HG02840 (cell line): ENCODE data around the gene C2orf78.
"Not testable (repeated sequence)": the region's sequence is repeated elsewhere in the genome, so short reads cannot be mapped to it uniquely, and the experiment has no call there.

Experiments used
- ATAC-seq: cut with Tn5 transposase; IDR thresholded peaks from one replicate; pipeline ENCODE4 v1.9.1; 2021; ENCODE audit warnings: mild to moderate bottlenecking, moderate library complexity, moderate number of reproducible peaks; ENCODE audit not compliant: unreplicated experiment, low FRiP score

C2orf78 gene

DNA sequence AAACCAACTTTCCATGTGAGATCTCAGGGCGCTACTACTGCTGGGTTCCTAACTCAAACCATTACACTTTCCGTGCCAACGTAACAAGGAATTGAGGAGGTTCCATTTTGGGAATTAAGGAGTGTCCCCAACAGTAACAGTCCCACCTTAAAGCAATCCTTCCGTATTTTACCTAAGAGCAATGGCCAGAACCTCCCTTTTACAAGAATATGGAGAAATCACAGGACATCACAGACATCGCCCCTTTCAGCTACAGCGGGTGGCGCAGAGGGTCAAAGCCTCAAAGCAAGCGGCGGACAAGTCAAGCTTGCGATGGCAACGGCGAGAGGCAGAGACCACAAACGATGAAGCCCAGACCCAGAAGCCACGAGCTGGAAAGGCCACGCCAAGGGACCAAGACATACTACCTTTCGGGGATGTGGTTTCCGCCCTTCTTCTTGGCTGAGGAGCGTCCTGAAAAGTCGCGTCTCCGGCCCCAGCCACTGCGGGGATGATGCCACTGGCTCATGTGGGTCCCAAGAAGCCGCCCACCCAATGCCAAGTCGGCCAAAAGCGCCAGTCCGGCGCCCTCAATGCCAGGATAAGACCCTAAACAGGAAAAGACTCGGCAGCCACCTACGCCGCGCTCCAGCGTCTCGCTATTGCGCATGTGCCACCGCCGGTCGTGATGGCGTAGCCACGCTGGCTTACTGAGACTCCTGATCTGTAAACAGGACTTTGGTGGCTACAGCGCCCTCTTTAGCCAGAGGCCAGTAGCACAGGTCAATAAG, 4.3 kb upstream of the C2orf78 start, which contains the start of gene DUSP11:
Gene DUSP11, minus strand, starts transcription at position 637 of the 770 bp plus-strand sequence. Its CDS starts 129 bp downstream, at position 508.
- ATAC-seq = peak; percentile 98

DNA sequence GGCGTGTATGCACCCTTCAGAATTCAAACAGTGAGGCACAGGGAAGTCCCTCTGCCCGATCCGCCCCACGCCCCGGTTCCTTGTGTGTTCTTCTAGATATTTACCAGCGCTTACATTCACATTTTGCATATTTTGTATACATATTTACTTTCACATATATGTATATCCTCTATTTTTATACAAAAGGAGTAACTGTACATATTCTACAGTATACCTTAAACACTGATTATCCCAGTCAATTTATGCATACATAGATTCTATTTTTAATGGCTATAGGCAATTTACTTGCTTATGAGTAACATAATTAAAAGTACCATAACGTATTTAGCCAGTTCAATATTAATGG, 3.8 kb upstream of the C2orf78 start:
- no peak for ATAC-seq

DNA sequence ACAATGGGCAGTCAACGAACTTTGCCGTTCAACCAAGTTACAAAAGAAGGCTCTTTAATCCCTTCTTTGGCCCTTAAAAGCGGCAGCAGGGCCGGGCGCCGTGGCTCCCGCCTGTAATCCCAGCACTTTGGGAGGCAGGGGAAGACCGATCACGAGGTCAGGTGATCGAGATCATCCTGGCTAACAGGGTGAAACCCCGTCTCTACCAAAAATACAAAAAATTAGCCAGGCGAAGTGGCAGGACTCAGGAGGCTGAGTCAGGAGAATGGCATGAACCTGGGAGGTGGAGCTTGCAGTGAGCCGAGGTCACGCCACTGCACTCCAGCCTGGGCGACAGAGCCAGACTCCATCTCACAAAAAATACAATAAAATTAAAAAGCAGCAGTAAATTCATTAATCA, 581 bp upstream of the C2orf78 start:
- not testable (repeated sequence) for ATAC-seq

DNA sequence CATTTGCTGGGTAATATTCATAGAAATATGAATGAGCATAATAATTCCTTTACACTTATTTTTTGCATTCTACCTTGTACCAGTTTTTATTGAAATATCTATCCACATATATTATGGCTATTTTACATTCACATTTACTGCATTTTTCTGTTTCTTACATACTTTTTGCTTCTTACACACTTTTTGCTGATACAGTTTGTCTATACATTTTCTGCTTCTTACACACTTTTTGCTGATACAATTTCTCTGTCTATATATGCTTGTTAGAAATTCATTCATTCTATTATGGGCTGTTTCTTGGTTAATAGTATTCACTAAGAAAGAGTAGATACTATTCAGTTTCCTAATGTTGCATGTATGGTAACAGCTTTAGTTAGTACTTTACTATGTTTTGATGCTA, 27.9 kb downstream of the C2orf78 start:
- ATAC-seq = no peak

DNA sequence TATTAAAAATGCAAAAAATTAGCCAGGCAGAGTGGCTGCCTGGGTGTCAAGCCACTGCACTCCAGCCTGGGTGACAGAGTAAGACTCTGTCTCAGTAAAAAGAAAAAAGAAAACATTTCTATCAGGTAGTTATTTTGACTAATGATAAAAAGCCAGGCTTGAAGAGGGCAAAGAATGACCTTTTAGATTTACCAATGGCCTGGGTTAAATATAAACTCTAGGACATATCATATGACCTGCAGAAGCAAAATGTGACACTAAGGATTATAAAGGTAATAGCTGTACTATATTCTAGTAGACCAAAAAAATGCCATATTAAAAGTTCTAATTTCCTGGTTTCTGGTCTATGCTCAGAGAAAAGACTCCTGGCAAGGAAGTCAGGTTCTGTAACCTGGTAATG, 28.7 kb downstream of the C2orf78 start:
- ATAC-seq = no peak

DNA sequence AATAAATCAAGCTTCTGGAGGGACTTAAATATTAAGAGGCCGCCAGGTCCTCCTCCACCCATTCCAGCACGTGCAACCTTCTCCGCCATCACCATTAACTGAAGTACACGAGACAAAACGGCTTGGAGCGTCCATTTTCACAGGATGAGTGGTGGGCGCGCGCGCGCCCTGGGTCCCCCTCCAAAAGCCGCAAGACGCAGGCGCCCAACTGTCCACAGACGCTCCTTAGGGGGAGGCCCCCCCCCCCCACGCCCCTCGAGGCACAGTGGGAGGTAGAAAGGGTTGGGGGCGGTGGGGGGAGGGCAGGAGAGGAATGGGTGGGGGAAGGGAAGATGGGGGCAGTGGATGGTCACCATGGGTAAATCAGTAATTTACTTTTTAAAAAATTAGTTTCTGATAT, 34.3 kb downstream of the C2orf78 start:
- ATAC-seq = no peak

DNA sequence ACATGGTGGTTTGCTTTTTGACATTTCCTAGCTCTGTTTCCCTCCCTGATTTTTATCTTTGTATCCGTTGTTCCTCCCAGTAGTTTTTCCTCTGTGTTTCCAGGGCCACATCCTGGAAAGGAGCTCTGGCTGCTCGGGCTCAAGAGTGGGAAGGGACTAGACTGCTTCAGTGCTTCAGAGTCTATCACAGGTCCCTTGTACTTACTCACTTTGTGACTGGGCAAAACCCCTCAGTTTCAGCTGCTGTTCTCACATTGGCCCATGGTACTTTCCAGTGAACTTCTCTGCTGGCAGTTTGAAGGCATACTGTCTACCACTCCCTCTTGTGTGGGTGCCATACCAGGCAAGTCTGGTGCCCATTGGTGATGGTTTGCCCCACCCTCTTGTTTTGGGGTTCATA, 37.2 kb downstream of the C2orf78 start:
- ATAC-seq = peak; percentile 55

DNA sequence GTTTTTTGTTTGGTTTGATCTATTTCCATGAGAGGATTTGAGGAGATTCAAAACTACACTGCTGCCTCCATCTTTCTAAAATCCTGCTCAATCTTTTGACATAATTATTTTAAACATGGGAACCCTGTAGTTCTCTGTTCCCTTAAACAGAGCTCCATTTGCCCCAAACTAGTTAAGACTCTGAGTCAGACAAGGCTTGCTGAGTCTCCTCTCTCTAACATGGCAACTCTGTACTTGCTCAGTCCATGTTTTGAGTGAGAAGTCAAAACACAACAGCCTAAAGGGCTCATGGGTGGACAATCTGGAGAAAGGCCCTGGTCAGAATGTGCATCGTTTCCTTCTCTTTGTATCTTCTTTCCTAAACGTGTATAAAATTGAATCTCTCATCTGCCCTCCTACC, 37.7 kb downstream of the C2orf78 start:
- ATAC-seq = no peak

DNA sequence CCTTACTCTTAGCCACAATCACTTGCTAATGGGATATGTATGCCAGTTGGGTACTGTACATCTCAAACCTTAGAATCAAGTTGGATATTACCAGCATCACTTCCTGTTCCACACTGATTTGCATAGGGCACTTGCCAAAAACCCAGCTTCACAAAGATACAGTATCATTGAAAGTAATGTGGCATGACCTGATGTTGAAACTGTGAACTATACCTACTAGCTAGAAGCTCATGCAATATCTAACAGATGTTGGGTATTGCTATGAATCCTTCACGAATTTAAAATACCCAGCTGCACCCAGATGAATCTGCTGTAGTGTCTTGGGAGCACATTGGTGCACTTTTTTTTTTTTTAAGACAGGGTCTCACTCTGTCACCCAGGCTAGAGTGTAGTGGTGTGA, 38.3 kb downstream of the C2orf78 start:
- ATAC-seq = no peak

DNA sequence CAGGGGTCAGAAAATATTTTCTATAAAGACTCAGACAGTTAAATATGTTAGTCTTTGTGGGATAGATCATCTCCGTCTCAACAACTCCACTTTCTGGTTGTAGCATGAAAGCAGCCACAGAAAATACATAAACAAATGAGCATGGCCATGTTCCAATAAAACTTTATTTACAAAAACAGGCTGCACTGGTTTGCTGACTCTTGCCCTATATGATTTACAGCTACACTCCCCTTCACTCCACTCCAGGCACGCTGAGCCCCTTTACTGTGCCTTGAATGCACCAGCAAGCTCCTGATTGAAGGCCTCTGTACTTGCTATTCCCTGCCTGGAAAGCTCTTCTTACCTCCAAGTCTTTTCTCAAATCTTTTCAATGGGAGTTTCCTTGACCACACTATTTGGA, 39.0 kb downstream of the C2orf78 start:
- no peak for ATAC-seq

DNA sequence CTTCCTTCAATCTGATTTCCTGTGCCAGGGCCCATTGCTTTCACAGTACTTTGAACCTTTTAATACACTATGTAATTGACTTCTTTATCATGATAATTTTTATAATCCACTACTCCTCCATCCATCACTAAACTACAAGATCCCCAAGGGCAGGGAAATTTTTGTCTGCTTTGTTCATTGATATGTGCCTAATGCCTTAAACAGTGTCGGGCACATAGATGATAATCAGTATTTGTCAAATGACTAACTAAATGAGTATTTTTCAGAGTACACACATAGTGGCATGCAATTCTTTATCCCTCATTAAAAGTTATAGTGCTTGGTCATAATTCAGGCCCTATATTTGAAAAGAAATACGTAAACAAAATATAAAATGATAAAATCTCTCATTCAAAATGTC, 39.4 kb downstream of the C2orf78 start:
- no peak for ATAC-seq

DNA sequence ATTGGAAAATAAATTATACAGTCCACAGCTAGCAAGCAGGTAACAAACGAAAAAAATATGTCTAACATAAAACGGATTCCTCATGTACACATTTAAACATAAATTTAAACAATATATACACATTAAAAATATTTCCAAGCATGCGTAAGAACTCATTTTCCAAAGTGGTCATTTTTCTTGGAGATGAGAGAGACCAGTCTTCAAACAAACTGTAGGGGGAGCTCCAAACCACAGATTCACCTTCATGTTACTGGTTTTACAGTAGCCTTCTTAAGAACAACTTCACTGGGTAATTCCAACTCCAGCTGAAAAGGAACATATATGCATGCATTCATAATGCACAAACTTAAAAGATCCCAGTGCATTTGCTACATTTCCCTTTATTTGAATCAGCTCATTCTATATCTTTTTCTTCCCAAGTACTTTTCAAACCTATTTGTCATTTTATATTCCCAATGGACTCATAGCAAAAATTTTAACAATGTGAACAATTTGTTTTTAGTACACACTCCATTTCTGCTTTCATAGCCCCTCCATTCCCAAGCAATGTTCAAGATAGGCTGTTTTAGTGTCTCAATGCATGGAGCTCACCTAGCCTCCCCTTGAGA, 40.0 kb downstream of the C2orf78 start:
- no peak for ATAC-seq

DNA sequence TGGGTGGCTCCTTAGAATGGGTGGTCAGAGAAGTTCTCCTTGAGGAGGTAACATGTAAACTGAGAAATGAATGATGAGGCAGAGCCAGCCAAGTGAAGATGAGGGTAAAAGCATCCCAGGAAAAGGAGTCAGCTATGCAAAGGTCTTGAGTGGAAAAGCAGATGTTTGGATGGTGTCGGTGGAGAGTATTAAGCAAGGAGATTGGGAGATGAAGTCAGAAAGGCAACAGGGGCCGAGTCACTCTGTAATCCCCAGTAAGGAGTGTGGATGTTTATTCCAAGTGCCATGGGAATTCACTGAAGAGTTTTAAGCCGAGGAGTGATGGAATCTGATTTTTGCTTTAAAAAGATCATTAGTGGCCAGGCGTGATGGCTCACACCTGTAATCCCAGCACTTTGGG, 41.4 kb downstream of the C2orf78 start:
- no peak for ATAC-seq

DNA sequence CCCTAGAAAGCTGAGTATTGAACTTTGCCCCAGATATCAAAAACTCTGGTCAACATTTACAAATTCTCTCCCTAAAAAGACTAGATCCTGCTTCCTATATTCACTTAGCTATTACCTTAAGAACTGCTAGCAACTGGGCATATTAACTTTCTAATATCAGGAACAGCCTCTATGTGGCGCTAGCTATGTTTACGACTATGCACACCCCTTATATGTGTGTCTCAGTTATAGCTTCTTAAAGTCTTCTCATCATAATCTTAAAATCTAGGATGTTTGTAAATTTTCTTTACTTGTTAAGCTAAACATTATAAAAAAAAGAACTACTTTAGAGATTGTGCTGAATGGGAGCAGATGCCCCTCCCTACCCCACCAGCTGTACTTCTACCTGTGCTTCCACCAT, 43.0 kb downstream of the C2orf78 start:
- no peak for ATAC-seq

DNA sequence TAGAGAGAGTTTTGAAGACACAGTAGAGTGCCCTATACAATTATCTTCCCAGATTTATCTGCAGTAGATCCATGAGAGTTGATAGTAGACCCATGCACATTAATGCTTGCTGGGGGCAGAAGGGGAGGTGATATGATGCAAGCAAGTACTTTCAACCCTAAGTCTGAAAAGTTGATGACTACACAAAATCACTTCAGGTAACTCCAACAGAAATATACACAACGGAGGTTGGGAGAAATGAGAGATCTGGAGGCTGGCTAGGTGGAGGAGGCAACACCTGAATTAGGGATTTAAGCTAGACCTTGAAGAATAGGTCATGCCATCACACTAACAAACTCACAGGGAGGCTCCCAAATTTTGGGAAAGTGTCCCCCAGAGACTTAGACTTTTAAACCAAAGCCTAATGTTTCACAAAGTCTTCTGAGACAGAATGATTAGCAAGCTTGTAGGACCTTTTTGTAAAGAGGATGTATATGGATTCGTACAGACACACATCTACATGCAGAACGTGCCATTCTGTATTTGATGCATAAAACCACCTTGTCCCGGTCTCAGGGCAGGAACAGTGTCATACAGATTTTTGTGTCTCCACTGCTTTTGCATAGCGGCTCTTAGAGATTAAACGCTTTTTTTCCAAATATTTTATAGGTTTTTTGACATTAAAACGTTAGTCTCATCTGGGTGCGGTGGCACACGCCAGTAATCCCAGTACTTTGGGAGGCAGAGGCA, 43.8 kb downstream of the C2orf78 start:
- ATAC-seq = no peak

DNA sequence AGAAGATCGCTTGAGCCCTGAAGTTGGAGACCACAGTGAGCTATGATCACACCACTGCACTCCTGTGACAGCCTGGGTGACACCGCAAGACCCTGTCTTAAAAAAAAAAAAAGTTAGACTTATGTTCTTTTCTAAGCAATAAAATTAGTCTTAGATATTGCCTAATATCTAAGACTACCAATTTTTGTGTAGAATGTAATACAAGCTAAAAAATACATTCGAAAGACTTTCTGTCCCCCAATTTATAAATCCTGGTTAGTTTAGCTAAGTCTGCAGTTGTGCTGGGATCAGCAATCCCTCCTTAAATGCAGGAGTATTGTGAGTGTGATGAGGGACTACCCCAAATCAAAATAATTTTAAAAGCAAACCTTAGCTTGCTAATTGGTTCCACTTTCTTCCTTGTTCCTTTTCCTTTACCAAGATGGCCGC, 44.4 kb downstream of the C2orf78 start:
- no peak for ATAC-seq

DNA sequence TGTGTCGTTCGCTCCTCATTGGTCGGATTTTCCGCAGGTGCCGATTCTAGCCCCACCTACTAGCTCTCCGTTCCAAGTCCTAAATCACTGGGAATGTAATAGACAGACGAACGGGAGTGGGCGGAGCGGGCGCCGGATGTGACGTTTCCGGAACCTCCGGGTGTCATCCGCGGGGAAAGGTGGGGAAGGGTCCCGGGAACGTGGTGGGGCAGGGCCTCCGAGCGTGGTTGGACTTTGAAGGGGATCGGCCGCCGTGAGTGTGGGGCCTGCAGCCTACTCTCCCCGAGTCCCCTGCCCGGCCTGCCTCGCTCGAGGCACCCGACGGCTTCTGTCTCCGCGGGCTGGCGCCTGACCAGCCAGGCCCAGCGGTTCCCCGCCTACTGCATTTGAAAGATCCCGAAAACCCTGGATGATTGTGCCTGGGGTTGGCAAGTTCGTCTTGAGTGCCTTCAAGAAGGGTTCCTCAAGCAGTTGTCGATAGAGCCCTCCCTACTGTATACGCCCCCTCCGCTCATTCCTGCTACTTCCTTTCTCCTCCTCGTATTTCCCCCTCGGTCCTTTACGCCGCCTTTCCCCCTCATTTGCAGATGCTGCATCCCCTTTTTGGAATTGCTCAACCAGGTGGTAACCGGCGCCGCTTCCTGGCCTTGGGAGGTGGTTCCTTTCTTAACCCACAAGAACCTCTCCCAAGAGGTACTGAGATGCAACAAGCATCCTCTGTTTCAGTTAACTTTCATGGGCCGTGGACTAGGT, 45.0 kb downstream of the C2orf78 start, which contains the start of gene STAMBP:
Gene STAMBP, plus strand, starts transcription at position 144 of the 753 bp plus-strand sequence. CDS start 1,896 bp downstream, outside the sequence.
- peak; percentile 86 for ATAC-seq

DNA sequence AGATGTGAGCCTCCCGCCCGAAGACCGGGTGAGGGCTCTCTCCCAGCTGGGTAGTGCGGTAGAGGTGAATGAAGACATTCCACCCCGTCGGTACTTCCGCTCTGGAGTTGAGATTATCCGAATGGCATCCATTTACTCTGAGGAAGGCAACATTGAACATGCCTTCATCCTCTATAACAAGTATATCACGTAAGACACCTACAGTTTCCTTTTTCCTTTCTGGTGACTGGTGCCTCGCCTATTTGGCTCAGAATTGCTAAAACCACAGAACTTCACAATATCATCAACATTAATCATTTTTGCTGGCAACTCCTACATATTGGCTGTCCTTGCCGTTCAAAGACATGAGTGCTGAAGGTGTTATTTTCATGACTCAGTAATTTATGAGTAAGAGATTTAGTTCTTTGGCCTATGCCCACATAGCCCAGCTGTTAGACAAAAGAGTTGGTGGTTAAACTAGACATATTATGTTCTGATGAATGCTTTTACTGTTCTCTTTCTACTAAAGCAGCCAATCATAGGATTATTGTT, 47.0 kb downstream of the C2orf78 start:
- no peak for ATAC-seq

DNA sequence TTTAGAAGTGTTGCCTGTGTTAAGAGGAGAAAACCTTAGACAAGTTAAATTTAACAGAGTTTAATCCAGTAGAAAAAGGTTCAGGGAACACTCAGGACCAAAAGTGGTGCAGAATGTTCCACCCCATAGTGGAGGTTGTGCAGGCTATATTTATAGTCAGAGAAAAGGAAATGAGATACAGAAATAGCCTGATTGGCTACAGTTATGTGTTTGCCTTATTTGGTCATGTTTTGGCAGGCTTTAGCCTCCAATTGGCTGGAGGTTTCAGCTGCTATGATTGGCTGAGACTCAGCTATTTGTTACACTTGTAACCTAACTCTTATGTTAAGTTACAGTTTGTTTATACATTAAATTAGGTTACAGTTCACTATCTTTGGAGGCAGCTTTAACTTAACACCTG, 48.9 kb downstream of the C2orf78 start:
- no peak for ATAC-seq

DNA sequence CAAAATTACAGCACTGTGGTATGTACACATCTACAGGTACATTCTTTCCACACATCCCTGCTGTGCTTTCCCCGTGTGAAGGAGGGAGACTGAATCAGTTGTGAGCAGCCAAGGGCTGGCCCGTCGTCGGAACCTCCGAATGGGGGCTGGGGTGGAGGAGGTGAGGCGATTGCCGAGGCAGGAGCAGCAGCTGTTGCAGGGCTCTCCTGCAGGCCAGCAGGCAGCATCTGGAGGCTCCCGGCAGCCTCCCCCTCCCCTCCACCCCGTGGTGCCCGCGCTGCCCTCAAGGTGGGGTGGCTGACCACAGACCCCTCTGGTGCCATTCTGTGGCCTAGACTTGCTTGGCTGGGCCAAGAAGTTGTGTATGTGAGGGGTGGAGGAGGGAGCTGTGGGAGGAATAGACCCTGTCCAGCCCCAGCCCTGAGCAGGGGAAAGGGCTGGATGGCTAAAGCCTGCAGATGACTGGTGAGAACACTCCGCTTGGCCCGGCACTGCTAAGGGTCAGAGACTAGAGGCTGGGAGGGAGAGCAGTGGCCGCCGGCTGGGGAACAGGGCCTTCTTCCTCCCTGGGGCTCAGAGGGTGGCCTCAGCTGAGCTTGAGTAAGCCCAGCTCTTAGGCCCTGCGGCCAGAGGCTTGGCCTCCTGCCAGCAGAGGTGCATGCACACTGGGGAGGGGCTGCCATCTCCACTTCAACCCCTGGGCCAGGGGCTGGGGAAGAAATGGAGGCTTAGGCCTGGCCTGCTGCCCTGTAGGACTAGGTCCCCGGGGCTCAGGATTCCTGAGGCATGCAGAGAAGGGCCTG, 52.4 kb downstream of the C2orf78 start:
- ATAC-seq = no peak
